Fibroblast of lung (primary cell): ENCODE measurements around the gene TMEM163. TPM values are rescaled to one million over a fixed set of nuclear protein-coding genes. Genes with fewer than 3 reads are reported as not detected.

Experiments used
- DNase-seq, 2 donors: peaks; one replicate each; pipeline versions ENCODE4 v3.0.0 to v3.0.0-alpha.2; 2010; ENCODE audit warnings: low read depth in 2 of 2
- H2AFZ ChIP-seq: 2 replicates; pipeline ENCODE4 v1.5.1; 2012; ENCODE audit warnings: low read length, control low read depth, inconsistent platforms
- H3K27ac ChIP-seq: 2 replicates; pipeline ENCODE4 v1.5.1; 2011; ENCODE audit warnings: low read length, control low read depth; ENCODE audit not compliant: insufficient read depth
- H3K27me3 ChIP-seq: 2 replicates; pipeline ENCODE4 v1.5.1; 2011; ENCODE audit warnings: mild to moderate bottlenecking, low read length; ENCODE audit not compliant: control insufficient read depth, insufficient read depth
- H3K36me3 ChIP-seq: 2 replicates; pipeline ENCODE4 v1.5.1; 2011; ENCODE audit warnings: low read length; ENCODE audit not compliant: control insufficient read depth, insufficient read depth
- H3K4me1 ChIP-seq: 2 replicates; pipeline ENCODE4 v1.5.1; 2011; ENCODE audit warnings: low read length; ENCODE audit not compliant: control insufficient read depth, insufficient read depth; ENCODE audit errors: extremely low read depth
- H3K4me2 ChIP-seq: 2 replicates; pipeline ENCODE4 v1.5.1; 2011; ENCODE audit warnings: low read length, control low read depth; ENCODE audit not compliant: insufficient read depth; ENCODE audit errors: extremely low read depth
- H3K4me3 ChIP-seq, 4 experiments: fragments of 200-600 bp in 1 of 4; sonication (generic) in 1 of 4; replicated peaks in 1 of 4; 2 replicates each; pipeline ENCODE4 v1.5.1; 2011 to 2016; ENCODE audit warnings: low read length in 4 of 4, low read depth in 3 of 4, mild to moderate bottlenecking in 3 of 4, control low read depth in 2 of 4, inconsistent platforms in 1 of 4, mixed read lengths in 1 of 4; ENCODE audit not compliant: insufficient read depth in 1 of 4; ENCODE audit errors: control extremely low read depth in 1 of 4
- H3K79me2 ChIP-seq: 2 replicates; pipeline ENCODE4 v1.5.1; 2012; ENCODE audit warnings: mild to moderate bottlenecking, low read length, inconsistent platforms; ENCODE audit not compliant: control insufficient read depth, insufficient read depth
- H3K9ac ChIP-seq: 2 replicates; pipeline ENCODE4 v1.5.1; 2011; ENCODE audit warnings: mild to moderate bottlenecking, low read length, control low read depth; ENCODE audit not compliant: insufficient read depth
- H3K9me3 ChIP-seq: 2 replicates; pipeline ENCODE4 v1.5.1; 2012; ENCODE audit warnings: low read depth, low read length; ENCODE audit not compliant: control insufficient read depth, insufficient read depth
- H4K20me1 ChIP-seq: 2 replicates; pipeline ENCODE4 v1.5.1; 2011; ENCODE audit warnings: low read length; ENCODE audit not compliant: control insufficient read depth, insufficient read depth; ENCODE audit errors: extremely low read depth
- EZH2 ChIP-seq: IDR thresholded peaks from 2 replicates; pipeline ENCODE4 v1.5.1; 2012; ENCODE audit warnings: low read length, control low read depth, mild to moderate bottlenecking; ENCODE audit errors: missing control alignments
- polyA plus RNA-seq, 2 donors: library from polyadenylated mRNA; depleted of rRNA in 1 of 2; stranded (reverse) in 1 of 2; unstranded in 1 of 2; fragments of >200 nt; gene quantifications; 2 replicates each; pipeline ENCODE4 v1.2.1, GENCODE V29; 2011 to 2012; ENCODE audit warnings: missing spikeins in 1 of 2
- total RNA-seq: library from RNA; depleted of rRNA; stranded (reverse); fragments of >200 nt; gene quantifications from 2 replicates; pipeline ENCODE4 v1.2.1, GENCODE V29; 2014
- TF ChIP-seq, protein P1 (sequence below), 2 donors: IDR thresholded peaks in 1 of 2; conservative IDR thresholded peaks in 1 of 2; 1 replicate in 1 of 2; 2 replicates in 1 of 2; pipeline ENCODE4 v1.5.1; 2011 to 2012; ENCODE audit warnings: low read length in 2 of 2, control low read depth in 1 of 2, inconsistent platforms in 1 of 2, low read depth in 1 of 2, mild to moderate bottlenecking in 1 of 2

The TMEM163 gene
- total and polyA plus RNA-seq, 2 donors (not counting 1 experiment from before 2014, with no cell fraction given): under 0.01 to 0.03 TPM

DNA sequence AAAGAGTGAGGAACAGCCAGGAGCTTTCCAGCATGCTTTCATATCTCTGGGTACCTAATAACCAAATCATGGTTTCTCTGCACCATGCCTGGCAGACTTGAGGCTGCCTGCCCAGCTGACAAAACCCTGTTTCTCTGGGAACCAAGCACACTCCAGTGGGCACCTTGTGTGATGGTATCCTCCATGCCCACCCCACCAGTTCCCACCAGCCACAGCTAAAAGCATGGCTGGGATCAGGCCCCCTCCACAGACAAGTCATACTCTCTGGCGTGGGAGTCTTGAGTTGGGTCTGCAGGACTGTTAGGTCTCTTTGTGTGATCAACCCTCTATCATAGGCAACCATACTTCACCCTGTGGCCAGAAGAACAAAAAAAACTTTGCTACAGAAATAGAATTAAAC lies 56.0 kb downstream of the TMEM163 start:
- no peak for DNase-seq
- Histone ChIP-seq H3K27me3 (no peaks in the 10 kb centered on the region), H4K20me1 (no peaks in the 10 kb centered on the region), H3K4me2 (no peak overlapping the region), H3K9me3 (no peaks in the 10 kb centered on the region), H3K4me1 (no peaks in the 10 kb centered on the region), H3K36me3 (no peaks in the 10 kb centered on the region), H3K4me3 (no peak overlapping the region), H2AFZ (no peak overlapping the region), H3K9ac (no peak overlapping the region), H3K79me2 (no peaks in the 10 kb centered on the region), H3K27ac (no peak overlapping the region)
- TF ChIP-seq EZH2: no peak
- TF ChIP-seq, protein P1, sequence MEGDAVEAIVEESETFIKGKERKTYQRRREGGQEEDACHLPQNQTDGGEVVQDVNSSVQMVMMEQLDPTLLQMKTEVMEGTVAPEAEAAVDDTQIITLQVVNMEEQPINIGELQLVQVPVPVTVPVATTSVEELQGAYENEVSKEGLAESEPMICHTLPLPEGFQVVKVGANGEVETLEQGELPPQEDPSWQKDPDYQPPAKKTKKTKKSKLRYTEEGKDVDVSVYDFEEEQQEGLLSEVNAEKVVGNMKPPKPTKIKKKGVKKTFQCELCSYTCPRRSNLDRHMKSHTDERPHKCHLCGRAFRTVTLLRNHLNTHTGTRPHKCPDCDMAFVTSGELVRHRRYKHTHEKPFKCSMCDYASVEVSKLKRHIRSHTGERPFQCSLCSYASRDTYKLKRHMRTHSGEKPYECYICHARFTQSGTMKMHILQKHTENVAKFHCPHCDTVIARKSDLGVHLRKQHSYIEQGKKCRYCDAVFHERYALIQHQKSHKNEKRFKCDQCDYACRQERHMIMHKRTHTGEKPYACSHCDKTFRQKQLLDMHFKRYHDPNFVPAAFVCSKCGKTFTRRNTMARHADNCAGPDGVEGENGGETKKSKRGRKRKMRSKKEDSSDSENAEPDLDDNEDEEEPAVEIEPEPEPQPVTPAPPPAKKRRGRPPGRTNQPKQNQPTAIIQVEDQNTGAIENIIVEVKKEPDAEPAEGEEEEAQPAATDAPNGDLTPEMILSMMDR (conservative IDR thresholded peaks at IDR 0.05 in 1 of 2, IDR thresholded peaks at IDR 0.05 in 1 of 2; ENCODE audit: low read depth in 1 of 2, low read length in 2 of 2): no peak

DNA sequence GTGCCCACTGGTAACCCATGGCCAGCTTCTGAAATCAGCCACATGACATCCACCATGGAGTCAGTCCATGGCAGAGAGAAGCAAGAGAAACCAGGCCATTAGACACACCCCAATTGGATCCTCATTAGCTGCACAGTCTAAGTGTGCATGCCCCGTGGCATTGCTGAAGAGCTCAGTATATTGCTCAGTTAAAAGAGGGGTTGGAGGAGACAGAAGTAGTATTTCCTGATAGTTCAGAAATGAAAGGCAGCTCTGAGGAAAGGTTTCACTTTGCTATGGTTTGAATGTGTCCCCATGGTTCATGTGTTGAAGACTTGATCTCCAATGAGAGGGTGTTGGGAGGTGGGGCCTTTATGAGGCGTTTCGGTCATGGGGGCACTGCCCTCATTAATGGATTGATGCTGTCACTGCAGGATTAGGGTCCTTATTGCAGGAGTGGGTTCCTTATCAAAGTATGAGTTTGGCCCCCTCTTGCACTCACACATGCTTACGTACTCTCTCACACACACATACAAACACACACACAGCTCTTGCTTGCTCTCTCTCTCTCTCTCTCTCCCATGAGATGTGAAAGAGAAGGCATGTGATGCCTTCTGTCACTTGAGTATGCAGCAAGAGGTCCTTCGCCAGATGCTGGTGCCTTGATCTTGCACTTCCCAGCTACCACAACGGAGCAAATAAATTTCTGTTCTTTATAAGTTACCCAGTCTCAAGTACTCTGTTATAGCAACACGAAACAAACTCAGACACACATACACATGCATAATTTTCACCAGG lies 58.0 kb downstream of the TMEM163 start:
- H4K20me1 ChIP-seq: no peaks in the 10 kb centered on the region
- no peaks in the 10 kb centered on the region for H3K36me3 ChIP-seq
- H3K79me2 ChIP-seq: no peaks in the 10 kb centered on the region
- TF ChIP-seq, protein P1 (conservative IDR thresholded peaks at IDR 0.05 in 1 of 2, IDR thresholded peaks at IDR 0.05 in 1 of 2; ENCODE audit: low read depth in 1 of 2, low read length in 2 of 2): no peak
- TF ChIP-seq EZH2: no peak
- no peak overlapping the region for H3K4me3 ChIP-seq
- no peak overlapping the region for H3K27ac ChIP-seq
- DNase-seq: no peak
- no peaks in the 10 kb centered on the region for H3K9me3 ChIP-seq
- H3K4me2 ChIP-seq: no peak overlapping the region
- H3K27me3 ChIP-seq: no peaks in the 10 kb centered on the region
- H3K4me1 ChIP-seq: no peaks in the 10 kb centered on the region
- H3K9ac ChIP-seq: no peak overlapping the region
- H2AFZ ChIP-seq: no peak overlapping the region

- no peak overlapping the region for H3K4me2 ChIP-seq
- H3K36me3 ChIP-seq: no peaks in the 10 kb centered on the region
- DNase-seq: no peak
- H3K27ac ChIP-seq: no peak overlapping the region
- H2AFZ ChIP-seq: no peak overlapping the region
- TF ChIP-seq, protein P1 (conservative IDR thresholded peaks at IDR 0.05 in 1 of 2, IDR thresholded peaks at IDR 0.05 in 1 of 2; ENCODE audit: low read depth in 1 of 2, low read length in 2 of 2): no peak
- no peak for TF ChIP-seq EZH2
- no peak overlapping the region for H3K4me3 ChIP-seq
- no peaks in the 10 kb centered on the region for H3K79me2 ChIP-seq
- H3K27me3 ChIP-seq: no peaks in the 10 kb centered on the region
- H3K4me1 ChIP-seq: no peaks in the 10 kb centered on the region
- H3K9ac ChIP-seq: no peak overlapping the region
- H3K9me3 ChIP-seq: no peaks in the 10 kb centered on the region
- H4K20me1 ChIP-seq: no peaks in the 10 kb centered on the region
These were observed 59.1 kb downstream of the TMEM163 start for GRCh38 chr2:134659724-134660123.
